ENCODE measurements around the gene SGK1.

DNA sequence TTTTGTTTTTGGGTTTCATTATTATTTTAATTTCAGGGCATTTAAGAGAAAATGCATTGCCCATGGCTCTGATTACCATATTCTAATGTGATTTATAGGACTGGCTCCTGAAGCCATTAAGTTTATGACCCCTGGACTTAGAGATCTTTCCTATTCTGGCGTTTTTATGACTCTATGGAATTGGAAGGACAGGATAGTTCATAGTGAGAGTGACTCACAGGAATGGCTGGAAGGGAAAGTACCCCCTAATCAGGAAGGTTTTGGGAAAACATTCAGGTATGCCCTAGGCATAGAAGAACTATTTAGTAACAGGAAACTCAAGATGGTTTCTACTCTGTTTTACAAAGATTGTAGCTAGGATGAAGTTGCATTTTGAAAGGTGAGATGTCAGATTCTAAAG, 156.9 kb downstream of the SGK1 start:
- TF ChIP-seq, protein P1, sequence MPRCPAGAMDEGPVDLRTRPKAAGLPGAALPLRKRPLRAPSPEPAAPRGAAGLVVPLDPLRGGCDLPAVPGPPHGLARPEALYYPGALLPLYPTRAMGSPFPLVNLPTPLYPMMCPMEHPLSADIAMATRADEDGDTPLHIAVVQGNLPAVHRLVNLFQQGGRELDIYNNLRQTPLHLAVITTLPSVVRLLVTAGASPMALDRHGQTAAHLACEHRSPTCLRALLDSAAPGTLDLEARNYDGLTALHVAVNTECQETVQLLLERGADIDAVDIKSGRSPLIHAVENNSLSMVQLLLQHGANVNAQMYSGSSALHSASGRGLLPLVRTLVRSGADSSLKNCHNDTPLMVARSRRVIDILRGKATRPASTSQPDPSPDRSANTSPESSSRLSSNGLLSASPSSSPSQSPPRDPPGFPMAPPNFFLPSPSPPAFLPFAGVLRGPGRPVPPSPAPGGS (IDR thresholded peaks at IDR 0.05): no peak
- TF ChIP-seq, protein P2, sequence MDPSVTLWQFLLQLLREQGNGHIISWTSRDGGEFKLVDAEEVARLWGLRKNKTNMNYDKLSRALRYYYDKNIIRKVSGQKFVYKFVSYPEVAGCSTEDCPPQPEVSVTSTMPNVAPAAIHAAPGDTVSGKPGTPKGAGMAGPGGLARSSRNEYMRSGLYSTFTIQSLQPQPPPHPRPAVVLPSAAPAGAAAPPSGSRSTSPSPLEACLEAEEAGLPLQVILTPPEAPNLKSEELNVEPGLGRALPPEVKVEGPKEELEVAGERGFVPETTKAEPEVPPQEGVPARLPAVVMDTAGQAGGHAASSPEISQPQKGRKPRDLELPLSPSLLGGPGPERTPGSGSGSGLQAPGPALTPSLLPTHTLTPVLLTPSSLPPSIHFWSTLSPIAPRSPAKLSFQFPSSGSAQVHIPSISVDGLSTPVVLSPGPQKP (IDR thresholded peaks at IDR 0.05; ENCODE audit: low read depth, low read length): no peak
- TF ChIP-seq, protein P3, sequence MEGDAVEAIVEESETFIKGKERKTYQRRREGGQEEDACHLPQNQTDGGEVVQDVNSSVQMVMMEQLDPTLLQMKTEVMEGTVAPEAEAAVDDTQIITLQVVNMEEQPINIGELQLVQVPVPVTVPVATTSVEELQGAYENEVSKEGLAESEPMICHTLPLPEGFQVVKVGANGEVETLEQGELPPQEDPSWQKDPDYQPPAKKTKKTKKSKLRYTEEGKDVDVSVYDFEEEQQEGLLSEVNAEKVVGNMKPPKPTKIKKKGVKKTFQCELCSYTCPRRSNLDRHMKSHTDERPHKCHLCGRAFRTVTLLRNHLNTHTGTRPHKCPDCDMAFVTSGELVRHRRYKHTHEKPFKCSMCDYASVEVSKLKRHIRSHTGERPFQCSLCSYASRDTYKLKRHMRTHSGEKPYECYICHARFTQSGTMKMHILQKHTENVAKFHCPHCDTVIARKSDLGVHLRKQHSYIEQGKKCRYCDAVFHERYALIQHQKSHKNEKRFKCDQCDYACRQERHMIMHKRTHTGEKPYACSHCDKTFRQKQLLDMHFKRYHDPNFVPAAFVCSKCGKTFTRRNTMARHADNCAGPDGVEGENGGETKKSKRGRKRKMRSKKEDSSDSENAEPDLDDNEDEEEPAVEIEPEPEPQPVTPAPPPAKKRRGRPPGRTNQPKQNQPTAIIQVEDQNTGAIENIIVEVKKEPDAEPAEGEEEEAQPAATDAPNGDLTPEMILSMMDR (IDR thresholded peaks at IDR 0.05): no peak
- TF ChIP-seq RFX5 (IDR thresholded peaks at IDR 0.05) (no peak), SMC3 (IDR thresholded peaks at IDR 0.05) (no peak), BHLHE40 (IDR thresholded peaks at IDR 0.05; ENCODE audit: low read depth, low read length) (no peak), TFCP2L1 (CRISPR knock-in tag; IDR thresholded peaks at IDR 0.05) (no peak)
- TF ChIP-seq, protein P4, sequence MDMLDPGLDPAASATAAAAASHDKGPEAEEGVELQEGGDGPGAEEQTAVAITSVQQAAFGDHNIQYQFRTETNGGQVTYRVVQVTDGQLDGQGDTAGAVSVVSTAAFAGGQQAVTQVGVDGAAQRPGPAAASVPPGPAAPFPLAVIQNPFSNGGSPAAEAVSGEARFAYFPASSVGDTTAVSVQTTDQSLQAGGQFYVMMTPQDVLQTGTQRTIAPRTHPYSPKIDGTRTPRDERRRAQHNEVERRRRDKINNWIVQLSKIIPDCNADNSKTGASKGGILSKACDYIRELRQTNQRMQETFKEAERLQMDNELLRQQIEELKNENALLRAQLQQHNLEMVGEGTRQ (IDR thresholded peaks at IDR 0.05): no peak
